ENCODE measurements around the gene RECK.

Gene RECK

DNA sequence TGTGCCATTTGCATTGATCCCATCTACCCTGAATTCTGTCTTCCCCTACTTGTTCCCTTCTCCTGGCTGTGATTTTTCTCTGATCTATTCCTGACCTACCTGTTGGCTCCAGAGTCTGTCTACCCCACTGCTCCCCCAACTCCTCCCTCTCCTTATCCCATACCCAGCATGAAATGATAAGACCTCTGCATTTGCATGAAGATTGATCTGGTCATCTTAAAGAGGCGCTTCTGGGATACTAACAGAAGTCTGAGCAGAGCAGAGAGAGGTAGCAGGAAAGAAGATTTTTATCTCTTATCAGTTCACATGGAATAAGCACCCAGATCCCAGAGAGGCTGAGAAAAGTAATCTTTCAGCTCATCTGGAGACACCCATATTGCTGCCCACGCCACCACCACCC lies 81.5 kb downstream of the RECK start:
- no peak for TF ChIP-seq CTCF (IDR thresholded peaks at IDR 0.05; ENCODE audit: low read depth, low read length)
- DNase-seq (ENCODE audit: extremely low read depth, low read depth), result no peak

DNA sequence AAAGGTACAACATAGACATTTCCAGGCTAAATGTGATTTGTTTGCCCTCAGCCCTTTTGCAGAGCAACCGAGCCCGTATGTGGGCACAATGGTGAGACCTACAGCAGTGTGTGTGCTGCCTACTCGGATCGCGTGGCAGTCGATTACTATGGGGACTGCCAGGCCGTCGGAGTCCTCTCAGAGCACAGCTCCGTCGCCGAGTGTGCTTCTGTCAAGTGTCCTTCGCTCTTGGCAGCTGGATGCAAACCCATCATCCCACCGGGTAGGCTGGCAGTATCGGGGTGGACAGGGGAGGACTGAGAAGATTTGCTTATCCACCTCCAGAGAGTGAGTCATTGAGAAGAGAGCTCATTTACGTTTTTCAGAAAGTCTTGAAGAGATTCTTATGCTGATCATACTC lies 82.0 kb downstream of the RECK start:
- TF ChIP-seq CTCF (IDR thresholded peaks at IDR 0.05; ENCODE audit: low read depth, low read length), result no peak
- DNase-seq (ENCODE audit: extremely low read depth, low read depth), result no peak

GRCh38 chr9:36119476-36119875 lies 82.8 kb downstream of the RECK start:
- TF ChIP-seq CTCF (IDR thresholded peaks at IDR 0.05; ENCODE audit: low read depth, low read length), result no peak
- no peak for DNase-seq (ENCODE audit: extremely low read depth, low read depth)

GRCh38 chr9:36120705-36121104 lies 84.0 kb downstream of the RECK start:
- no peak for DNase-seq (ENCODE audit: extremely low read depth, low read depth)
- TF ChIP-seq CTCF (IDR thresholded peaks at IDR 0.05; ENCODE audit: low read depth, low read length), result no peak

DNA sequence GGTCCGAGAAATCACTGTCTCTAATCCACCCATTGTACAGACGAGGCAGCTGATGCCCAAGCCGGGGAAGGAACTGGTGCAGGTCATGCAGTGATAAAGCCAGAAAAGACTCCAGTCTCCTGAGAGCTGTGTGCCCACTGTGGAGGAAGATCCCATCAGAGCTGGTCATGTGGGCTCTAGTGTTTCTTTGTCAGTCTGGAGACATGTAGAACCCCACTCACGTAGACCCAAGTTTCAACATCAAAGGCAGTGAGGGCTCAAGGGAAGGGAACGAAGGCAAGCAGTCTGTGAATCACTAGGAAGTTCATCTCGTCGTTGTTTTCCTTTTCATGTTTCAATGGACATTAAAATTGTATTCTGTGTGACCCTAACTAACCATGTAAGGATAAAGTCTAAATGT lies 85.3 kb downstream of the RECK start:
- no peak for TF ChIP-seq CTCF (IDR thresholded peaks at IDR 0.05; ENCODE audit: low read depth, low read length)
- no peak for DNase-seq (ENCODE audit: extremely low read depth, low read depth)

DNA sequence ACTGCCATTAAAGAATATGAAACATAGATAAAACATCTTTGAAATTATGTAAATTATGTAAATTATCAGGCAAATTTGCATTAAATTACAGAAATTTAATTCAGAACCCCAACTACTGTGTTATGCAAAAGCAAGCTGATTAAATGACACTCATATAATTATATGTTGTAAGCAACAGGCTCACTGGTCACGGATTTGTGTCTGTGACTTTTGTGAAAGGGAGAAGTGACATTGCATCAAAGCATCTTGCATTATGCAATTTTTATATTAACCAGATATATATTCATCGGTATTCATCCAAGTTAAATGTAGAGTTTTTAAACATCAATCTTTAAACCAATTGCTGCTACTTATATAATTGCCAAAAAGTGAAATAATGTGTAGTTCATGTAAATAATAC lies 86.8 kb downstream of the RECK start:
- no peak for TF ChIP-seq CTCF (IDR thresholded peaks at IDR 0.05; ENCODE audit: low read depth, low read length)
- DNase-seq (ENCODE audit: extremely low read depth, low read depth), result no peak

DNA sequence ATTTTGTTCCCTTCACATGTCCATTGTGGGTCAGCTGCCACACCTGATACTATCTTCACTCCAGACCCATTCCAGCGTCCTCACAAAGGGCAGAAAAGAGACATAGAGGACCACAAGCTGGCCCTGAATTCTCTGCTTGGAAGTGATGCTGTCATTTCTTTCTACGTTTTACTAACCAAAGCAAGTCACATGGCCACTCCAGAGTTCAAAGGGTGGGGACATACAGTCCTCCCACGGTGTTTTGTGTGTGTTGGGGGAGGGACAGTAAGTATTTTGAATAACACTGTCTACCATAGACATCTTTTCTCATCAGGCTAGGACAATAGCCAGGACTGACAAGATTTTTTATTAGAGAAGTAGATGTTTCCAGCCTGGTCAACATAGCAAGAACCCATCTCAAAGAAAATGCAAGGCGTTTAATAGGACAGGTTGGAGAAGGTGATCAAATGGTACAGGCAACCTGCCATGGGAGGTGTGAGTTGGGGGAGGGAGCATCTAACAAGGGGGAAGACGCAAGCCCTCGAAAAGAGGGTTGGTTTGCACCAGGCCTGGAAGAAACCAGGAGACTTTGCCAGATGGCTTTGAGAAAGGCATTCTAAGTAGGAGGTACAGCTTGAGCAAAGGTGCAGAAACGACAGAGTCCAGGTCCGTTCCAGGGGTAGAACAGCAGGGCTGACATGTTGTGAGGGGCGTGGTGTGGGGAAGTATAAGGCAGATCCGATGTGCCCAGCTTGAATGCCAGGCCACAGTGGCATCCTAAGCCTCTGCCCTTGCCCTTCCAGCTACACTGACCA lies 88.5 kb downstream of the RECK start:
- TF ChIP-seq CTCF (IDR thresholded peaks at IDR 0.05; ENCODE audit: low read depth, low read length), result no peak
- DNase-seq (ENCODE audit: extremely low read depth, low read depth), result no peak
